Anterior cingulate cortex (tissue), 58 donors: ENCODE results near the gene CD101.
A peak's percentile ranks its signal among the peaks of the same experiment; 100 is the strongest.

Source experiments
- DNase-seq, 58 donors: peaks; one replicate each; lab custom pipeline; 2025; lab: John Stamatoyannopoulos, UW

CD101 gene

GRCh38 chr1:117010310-117010969 is 8.9 kb downstream of the CD101 start:
- DNase-seq = no peak

GRCh38 chr1:117011334-117011733 is 9.8 kb downstream of the CD101 start:
- DNase-seq = no peak

GRCh38 chr1:117013309-117013858 is 11.8 kb downstream of the CD101 start:
- DNase-seq = no peak

GRCh38 chr1:117014209-117014608 is 12.6 kb downstream of the CD101 start:
- DNase-seq = no peak

DNA sequence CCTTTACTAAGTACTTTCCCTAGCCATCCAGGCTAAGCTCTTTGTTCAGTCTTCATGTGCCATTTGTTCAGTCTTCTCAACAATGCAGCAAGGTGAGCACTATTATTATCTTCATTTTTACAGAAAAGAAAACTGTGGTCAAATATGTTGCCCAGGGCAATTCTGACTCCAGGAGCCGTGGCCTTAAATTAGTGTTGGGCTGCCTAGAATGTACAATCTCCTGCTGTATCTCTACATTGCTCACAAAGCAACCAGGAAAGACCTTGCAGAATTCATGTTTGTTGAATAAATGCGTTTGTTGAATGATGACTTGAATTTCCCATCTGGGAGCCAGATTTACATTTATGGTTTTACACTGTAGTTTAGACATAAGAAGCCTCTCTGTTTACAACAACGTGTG is 14.2 kb downstream of the CD101 start:
- DNase-seq = no peak

DNA sequence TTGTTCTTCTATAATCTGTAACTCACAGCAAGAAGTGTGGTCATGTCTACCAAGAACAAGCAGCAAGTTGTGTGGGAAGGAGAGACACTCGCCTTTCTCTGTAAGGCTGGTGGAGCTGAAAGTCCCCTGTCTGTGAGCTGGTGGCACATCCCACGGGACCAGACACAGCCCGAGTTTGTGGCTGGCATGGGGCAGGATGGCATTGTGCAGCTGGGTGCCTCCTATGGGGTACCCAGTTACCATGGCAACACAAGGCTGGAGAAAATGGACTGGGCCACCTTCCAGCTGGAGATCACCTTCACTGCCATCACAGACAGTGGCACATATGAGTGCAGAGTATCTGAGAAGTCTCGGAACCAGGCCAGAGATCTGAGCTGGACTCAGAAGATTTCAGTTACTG is 15.5 kb downstream of the CD101 start:
- peak in 11 of 58 donors; percentile 6 to 35 (median 15) for DNase-seq

- peak in 10 of 58 donors; percentile 4 to 38 (median 14) for DNase-seq
Observed at GRCh38 chr1:117017648-117018047, 16.1 kb downstream of the CD101 start.

DNA sequence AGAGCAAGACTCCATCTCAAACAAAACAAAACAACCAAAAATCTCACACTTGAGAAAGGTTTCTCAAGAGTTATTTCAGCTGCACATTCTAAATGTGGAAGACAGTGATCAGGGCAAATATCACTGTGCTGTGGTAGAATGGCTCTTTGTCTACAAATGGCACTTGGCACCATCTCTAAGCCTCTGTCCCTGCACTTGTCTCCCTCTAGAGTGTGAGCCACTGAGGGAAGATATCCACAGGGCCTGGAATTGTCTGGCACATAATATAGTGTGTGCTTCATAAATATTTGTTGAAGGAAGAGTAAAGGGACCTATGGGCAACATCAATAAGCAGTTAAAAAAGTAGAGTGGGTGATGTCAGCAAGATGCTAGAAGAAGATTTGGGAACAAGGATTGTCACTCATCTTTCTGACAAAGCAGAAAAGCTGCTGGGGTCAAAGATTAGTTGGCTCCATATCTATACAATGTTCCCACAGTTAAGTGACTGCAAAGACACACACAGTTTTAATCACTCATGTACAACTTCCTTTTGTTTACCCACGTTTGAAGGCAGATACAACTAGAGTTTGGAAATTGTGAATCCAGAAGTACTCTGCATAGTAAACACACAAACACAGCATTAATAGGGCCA is 19.1 kb downstream of the CD101 start:
- DNase-seq = peak in 7 of 58 donors; percentile 10 to 30 (median 26)

- DNase-seq = no peak
Observed at GRCh38 chr1:117022114-117022513, 20.6 kb downstream of the CD101 start.

- no peak for DNase-seq
Observed at GRCh38 chr1:117025568-117025967, 24.0 kb downstream of the CD101 start.

GRCh38 chr1:117026361-117026760 is 24.8 kb downstream of the CD101 start:
- no peak for DNase-seq

DNA sequence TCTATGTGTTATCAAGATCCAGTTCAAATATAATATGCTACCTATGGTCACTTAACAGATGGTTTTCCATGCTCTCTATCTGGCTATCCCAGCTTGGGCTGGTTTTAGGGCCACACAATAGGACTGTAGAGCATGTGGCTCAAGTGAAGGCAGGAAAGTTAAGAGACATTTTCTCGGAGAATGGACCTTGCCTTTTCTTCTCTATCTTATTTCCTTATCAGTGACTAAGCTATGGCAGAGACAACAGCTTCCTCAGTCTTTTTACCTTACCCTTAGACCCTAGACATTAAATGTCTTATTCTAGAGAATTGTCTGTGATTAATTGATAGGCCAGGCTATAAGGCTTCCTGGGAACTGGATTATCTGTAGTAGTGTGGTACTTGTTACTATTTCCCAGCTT is 28.1 kb downstream of the CD101 start:
- no peak for DNase-seq

DNA sequence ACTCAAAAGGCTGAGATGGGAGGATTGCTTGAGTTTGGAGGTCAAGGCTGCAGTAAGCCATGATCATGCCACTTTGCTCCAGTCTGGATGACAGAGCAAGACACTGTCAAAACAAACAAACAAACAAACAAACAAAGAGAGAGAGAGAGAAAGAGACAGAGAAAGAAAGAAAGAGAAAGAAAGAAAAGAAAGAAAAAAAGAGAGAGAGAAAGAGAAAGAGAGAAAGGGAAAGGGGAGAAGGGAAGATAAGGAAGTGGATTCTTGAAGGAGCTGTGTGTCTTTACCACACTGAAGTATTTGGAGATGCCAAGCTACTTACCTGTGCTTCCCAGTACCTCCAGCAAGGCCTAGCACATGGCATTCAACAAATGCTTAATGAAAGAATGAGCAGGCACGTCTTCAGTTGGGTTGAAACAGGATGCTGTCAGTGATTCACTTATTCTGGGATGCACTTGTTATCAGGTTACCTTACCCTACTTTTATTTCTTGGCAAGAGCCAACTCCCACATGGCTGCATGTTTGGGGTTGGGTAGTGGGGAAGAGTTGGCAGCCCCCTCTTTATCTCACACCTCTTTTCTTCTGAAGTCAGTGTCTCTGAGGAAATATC is 28.8 kb downstream of the CD101 start:
- DNase-seq = no peak

GRCh38 chr1:117032266-117032665 is 30.7 kb downstream of the CD101 start:
- DNase-seq = no peak

DNA sequence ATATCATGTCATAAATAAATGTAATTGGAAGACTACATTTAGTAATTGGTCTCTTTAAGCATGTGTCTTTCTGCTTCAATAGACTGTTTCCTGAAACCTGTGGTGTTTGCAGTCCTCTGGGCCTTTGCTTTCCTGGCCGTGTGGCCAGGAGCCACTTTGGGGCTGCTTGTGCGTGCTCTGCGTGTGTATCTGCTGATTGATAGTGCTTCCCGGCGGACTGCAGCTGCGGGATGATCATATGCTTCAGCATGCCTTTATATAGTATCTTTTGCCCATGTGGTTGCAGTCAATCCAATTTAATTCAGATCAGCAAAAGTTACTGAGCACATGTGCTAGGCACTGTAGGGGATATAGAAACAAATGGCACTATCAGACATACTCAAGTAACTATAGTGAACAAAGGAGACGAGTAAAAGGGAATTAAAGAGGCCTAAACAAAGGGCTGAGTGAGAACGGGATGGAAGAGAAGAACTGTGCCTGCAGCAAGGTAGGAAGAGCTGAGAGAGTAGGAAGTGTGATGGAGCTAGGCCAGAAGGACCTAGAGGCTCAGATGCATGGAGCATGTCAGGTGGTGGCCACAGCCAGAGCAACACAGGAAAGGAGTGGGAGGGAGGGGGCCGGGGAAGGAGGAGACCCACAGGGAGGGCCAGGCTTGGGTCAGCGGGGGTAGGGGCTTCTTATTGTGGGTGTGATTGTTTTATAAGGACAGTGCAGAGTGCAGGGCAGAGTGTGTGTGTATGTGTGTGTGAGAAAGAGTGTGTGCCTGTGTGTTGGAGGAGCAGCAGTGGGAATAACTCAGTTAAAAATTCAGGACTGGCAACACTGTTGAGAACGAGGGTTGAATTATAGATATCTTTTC is 31.4 kb downstream of the CD101 start:
- DNase-seq = peak in 3 of 58 donors; percentile 8 to 28 (median 11)

- no peak for DNase-seq
Observed at GRCh38 chr1:117033772-117034171, 32.2 kb downstream of the CD101 start.

DNA sequence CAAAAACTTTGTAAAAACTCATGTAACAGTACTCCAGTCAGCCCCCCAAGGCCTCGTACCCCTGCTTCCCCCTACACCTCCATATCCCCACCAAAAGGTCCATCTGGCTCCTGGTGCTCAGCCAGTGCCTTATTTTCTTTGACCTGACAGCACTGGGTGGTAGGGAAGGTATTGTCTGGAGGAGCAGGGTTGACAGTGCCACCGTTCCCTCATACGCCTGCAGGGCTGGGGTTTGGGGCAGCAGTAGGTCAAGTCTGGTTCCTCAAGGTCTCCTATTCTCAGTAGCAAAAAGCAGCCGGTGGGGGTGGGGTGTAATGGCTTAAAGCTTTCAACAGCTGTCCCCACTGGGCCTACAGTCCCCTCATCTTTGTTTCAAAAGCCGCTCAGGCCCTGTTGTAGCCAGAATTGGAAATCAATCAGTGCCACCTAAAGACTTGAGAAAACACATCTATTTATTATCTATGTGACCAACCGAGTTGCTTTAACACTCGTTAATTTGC is 33.3 kb downstream of the CD101 start:
- no peak for DNase-seq

DNA sequence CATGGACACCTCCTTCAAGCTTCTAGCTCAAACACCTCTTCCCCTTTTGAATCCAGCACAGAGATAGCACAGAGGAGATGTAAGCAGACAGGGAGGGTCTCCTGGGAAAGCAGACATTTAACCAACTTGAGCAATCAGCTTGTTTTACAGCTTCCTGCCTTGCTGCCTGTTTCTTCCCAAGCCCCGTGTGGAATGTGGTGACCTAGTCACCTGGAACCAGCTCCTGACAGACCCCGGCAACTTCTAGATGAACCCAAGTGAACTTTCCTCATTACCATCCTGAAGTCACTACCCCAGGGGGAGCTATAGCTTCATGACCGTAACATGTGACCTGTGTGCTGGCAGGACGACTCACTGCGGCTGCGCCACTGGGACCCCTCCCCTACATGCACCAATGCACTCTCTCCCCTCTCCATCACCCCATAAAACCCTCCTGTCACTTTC is 34.5 kb downstream of the CD101 start:
- DNase-seq = no peak

GRCh38 chr1:117037802-117038201 is 36.2 kb downstream of the CD101 start:
- no peak for DNase-seq

- DNase-seq = no peak
Observed at GRCh38 chr1:117038236-117038635, 36.7 kb downstream of the CD101 start.
